HG03460 (cell line): ENCODE data around the gene ZFYVE27.

Experiments used
- ATAC-seq: cut with Tn5 transposase; IDR thresholded peaks from one replicate; pipeline ENCODE4 v1.9.1; 2021; ENCODE audit not compliant: unreplicated experiment

Gene ZFYVE27

DNA sequence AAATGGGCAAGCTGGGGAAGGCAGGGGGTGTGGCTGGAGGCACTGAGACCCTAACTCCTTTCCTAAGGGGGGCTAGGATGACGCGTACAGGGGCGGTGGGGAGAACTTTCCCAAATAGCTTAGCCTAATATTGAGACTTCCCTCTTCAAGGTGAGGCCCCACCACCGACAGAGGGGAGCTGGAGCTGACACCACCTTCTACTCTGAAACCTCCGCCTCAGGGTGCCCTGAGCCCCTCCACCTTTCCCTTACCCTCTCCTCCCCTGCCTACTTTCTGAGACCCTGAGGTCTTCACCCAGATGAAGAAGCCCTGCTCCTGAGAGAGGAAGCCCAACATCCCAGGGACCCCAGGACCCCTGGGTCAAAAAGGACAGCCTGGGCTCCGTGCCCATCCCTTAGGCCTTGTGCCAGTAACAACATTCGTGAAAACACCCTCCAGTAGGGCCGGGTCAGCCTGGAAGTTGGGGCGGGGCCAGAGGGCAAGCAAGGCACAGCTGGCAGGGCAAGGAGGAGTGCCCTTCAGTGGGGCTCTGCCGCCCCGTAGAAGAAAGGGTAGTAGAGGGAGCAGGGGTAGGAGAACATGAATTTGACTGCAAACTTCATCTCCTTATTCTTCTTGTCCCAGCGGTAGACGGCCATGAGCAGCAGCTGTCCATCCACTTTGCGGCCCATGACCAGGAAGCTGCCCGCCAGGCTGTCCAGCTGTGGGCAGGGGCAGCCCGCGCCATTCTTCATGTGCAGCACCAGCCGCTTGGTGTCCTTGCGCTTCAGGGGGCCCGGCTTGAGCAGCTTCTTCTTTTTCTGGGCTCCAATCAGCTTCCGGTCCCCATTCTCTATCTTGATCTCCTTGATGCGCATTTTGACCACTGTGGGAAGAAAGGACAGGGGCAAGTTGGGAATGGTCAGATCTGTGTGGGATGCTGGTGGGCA is 30.3 kb downstream of the ZFYVE27 start:
- ATAC-seq: no peak

DNA sequence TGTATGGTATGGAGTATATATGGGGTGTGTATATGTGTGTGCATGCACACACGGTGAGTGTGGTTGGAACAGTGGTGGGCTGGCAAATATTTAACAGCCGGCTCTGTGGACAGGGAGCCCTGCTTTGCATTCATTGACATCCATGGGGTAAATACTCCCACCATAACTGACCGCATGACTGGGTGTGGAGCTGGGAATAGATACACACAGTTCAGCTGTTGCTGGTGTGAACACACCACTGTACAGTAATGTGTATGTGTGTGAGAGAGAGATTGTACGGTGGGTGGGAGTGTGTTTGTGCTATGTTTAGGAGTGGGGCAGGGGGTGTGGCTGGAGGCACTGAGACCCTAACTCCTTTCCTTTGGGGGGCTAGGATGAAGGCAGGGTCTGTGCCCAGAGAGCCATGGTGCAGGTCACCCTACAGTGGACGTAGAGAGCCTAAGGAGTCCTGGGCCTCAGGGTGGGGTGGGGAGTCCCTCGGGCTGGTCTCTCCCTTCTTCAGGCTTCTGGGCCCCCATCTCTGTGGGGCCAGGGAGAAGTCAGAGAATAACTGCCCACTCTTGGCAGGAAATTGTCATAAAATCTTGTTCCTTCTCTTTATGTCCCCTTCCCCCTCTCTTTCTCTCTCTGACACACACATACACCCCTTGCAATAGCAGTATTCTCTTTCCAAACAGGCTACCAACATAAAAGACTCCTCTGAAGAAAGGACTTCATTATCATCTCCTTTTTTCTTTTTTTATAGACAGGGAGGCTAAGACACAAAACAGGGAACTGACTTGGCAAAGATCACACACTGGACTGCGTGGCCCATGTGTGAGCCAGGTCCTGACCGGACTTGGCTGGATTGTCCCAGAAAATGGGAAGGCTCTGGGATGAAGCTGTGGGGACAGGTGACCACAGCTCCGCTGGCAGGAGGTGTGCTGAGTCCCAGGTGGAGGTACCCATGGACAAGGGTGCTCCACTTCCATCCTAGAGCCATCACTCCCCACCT is 31.7 kb downstream of the ZFYVE27 start:
- no peak for ATAC-seq

DNA sequence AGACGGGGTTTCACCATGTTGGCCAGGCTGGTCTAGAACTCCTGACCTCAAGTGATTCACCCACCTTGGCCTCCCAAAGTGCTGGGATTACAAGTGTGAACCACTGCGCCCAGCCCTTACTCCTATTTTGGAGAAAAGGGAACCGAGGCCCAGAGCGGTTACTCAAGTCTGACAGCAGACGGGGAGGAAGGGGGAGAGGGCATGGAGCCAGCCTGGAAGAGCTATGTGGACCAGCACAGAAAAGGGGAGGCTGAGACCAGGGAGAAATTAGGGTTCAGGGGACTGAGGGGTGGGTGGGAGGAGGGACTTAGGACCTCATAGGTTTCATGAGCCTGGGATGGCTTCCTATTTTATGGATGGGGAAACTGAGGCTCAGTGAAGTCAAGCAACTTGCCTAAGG is 33.3 kb downstream of the ZFYVE27 start:
- ATAC-seq: no peak

DNA sequence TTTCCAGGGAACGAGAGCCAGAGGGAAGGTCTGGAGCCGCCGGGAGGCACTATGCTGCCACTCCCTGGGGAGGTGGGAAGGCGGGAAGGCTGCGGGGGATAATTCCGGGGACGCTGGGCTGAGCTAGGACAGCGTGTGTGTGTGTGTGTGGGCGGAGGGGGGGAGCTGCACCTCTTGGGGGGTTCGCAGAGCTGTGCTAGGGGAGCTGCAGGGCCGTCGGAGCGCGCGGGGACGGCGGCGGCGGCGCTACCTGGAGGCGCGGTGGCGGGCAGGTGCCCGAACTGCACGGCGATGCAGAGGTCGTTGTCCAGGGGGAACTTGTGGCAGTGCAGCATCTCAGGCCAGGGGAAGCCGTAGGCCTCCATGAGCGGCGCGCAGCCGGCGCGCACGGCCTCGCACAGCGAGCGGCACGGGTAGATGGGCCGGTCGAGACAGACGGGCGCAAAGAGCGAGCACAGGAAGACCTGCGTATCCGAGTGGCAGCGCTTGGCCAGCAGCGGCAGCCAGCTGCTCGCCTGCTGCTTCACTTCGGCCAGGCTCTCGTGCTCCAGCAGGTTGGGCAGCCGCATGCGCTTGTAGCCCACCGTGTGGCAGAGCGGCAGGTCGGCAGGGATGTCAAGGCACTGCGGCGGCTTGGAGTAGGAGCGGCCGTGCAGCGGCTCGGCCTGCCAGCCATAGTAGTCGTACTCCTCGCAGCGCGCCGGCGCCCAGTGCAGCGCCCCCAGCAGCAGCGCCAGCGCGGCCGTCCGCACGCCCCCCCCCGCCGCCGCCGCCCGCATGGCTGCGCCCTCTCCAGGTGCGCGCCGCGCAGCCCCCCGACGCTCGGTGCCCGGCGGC is 34.3 kb downstream of the ZFYVE27 start:
- ATAC-seq: no peak

DNA sequence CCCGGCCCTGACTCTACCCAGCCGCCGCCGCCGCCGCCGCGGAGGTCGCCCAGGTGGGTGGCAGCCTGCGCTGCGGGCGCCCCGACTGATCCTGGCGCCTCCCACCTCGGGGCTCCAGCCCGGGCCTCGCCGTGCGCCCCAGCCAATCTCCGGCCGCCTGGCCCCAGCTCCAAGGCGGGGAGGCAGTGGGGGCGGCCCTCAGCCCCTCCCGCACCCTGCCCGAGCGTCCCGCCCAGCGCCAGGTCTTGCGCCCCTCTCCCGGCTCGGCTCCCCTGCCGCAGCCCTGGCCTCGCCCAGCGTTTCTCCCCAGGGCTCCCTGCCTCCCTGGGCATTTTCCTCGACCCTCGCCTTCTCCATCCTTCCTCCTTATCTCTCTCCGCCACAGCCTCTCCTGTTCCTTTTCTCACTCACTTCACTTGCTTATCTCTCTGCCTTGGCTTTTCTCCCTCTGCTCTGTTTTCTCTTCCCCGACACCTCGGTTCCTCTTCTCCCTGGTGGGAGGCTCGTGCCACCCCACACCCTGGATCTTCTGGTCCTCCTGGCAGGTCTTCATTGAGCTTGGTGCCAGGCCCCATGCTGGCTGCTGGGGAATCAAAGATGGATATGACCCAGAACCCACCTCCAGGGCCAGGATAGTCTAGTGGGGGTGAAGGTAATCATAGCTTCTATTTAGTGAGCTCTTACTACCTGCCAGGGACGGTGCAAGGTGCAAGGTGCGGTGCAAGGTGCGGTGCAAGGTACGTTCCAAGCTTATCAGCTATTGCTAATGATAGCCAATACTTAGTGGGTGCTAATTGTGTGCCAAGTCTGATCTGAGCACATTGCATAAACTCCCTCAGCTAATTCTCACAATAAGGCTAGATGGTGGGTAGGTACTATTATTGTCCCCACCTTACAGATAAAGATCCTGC is 35.2 kb downstream of the ZFYVE27 start, which contains the start of gene SFRP5:
Gene SFRP5, minus strand, starts transcription at position 87 of the 911 bp plus-strand sequence. CDS start 166 bp downstream, outside the sequence.
- no peak for ATAC-seq

DNA sequence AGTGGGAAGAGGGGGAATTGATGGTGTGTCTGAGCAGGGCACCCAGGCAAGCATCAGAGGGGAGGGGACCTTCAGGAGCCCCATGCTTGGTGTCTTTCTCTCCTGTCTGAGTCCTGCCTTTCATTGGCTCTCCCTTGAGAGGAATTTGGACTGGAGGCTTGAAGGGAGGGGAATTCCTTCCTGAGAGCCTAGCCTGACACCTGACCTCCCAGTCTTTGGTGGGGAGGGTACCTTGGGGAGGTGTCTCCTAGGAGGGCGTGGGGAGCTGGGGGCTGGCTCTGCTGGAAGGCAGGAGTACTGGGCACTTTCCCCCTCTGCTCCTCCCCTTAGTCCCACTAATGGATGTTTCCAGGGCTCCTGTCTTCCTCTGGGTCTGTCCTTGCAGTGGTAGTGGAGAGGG is 36.2 kb downstream of the ZFYVE27 start:
- no peak for ATAC-seq

DNA sequence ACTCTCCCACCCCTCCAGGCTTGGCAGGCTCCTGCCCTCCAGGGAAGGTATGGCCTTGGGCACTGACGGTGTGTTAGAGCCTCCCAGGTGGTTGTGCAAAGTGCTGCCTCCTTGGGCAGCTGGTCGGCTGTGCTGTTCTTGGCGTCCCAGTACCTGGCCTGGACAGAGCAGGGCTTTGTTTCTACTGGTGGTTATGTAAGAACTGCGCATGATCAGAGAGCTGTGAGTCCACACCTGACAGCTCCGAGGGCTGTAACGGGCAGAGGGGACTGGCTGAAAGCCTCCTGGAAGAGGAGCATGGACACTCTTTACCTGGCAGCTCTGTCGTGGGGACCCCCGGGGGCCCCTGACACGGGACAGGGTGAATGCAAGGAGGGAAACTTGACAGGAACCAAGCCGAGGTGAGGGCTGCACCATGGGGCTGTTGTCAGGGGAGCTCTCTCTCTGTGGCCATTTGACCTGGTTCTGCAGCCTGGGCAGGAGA is 37.9 kb downstream of the ZFYVE27 start:
- no peak for ATAC-seq

DNA sequence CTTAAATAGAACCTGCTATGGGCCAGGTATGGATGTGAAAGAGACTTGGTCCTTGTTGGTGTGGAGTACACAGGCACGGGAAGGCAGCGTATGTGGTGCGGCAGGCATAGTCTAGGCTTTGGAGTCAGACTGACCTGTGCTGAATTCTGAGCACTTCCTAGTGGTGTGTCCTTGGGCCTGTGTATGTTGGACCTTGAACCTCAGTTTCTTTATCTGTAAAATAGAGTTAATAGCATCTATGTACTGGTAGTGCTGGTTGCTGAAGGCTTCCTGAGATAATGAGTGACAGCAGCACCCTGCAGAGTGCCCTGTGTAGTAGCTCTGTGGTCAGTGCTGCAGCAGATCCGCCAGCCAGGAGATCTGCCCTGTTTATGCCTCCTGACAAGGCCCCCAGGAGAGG is 40.2 kb downstream of the ZFYVE27 start:
- ATAC-seq: no peak

DNA sequence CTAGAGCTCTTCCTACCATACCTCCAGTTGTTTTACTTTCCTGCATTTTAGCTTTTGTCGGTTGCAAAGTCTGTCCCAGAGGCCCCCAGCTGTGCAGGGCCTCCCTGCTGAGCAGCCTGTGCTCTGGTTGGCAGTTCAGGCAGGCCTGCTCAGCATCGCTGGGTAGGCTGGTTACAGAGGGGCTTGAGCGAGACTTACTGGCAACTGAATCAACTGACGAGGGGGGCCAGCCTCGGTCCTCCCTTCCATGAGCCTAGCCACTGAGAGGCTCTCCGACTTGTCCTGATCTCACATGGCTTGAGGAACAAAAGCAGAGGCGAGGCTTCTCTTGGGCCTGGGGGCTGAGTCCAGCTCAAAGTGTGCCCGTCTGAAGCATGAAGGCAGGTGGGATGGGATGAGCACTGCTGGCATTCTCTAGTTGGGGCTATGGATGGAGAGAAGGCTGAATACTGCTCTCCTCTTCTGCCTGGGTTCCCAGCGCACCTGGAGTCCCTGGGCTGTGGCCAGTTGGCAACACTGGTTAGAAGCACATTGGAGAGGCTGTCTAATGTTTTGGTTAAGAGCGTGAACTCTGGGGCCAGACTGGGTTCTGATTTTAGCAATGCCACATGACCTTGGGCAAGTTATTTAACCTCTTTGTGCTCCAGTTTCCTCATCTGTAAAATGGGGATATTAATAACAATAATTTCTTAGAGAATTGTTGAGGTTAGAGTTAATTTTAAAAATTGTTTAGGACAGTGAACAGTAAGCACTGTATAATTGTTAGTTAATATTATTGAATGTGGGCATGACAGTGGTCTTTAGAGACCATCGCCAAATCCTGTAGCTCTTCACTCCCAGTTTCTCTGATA is 41.7 kb downstream of the ZFYVE27 start:
- ATAC-seq: no peak

DNA sequence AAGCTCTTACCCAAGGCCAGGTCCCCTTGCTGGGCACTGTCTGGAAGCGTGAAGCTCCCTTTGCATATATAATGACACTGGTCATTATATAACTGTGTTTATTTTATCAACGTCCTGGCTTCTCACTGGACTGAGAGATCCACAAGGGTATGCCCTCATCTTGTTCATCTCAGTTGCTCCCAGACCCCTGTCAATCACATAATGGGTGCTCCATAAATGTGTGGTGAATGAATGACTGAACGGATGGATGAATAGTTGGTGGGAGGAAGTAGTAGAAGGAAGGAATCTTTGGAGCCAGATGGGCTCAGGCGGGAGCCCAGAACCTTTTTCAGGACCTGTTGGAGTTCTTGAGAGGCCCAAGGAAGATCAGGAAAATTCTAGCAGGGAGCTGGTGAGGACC is 42.6 kb downstream of the ZFYVE27 start:
- ATAC-seq: no peak

DNA sequence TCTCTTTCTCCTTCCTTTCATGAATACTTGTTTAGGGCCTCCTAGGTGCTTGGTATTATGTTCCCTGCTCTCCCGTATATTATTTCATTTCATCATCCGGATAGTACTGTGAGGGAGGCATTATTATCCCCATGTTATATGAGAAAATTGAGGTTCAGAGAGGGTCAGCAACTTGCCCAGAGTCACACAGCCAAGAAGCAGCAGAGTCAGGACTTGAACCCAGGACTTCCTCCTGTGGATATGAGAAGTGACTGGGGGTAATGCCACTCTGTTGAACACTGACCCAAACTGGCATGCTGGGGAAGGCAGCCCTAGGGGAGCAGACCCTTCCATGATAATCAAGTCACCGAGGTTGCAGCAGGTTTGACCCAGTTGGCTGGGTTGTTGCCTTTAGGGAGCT is 43.0 kb downstream of the ZFYVE27 start:
- no peak for ATAC-seq

DNA sequence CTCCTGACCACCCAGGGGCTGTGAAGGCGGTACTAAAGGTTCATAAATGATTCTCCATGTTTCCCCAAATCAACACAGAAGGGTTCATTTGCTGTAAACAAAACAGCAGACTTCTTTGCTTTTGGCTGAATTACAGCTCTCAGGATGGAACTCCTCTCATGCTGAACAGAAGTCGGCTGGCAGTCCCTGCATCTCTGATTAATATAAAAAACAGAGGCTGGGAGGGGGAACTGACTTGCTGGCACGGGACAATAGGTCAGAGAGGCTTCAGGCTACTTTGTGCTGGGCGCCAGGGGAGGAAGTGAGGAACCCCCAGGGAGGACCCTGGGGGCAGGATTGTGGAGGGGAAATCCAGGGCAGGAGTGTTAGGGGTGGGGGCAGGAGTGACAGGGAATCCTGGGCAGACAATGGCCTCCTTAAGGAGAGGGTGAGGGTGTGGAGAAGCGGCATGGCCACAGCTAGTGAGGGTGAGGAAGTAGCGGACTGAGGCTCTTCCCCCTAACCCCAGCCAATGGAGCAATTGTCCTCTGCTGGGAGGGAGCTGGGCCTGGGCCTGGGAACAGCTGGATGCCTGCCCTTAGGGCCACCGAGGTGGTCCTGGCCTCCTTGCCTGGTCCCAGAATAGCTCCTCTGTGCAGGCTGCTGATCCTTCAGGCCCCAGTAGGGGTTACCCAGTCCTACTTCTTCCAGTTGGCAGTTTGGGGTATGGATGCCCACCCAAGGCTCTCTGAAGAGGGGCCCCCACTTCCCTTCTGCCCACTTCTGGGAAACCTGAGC is 44.1 kb downstream of the ZFYVE27 start:
- ATAC-seq: no peak

DNA sequence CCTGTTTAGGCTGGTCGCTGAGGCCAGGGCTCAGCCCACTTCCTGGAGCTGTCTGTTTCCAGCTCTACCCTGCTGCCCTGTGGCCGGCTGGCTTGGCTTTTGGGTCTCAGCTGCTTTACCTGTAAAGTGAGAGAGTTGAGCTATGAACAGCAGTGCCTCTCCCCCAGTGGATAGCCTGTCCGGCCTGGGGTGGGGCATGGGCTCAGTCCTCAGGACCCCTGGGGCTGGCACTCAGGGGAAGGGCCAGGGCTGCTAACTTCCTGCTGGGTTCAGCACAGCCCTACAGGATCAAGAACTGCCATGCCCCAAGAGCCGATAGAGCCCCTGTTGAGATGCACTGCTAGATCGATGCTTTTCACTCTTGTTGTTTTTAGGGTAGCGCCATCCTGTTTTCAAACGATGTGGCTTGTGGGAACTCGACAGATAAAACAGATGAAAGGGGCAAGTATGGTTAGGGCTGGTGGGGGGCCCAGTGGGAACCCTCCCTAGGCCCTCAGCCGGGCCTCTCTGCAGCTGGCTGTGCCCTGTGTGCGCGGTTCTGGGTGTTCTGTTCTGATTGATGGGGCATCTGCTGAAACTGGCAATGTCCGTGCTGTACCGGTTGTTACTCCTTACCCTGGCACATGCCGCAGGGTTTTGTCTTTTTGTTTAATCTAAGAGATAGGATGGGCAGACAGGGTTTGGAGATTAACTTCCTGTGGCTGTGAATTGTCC is 44.8 kb downstream of the ZFYVE27 start:
- no peak for ATAC-seq

DNA sequence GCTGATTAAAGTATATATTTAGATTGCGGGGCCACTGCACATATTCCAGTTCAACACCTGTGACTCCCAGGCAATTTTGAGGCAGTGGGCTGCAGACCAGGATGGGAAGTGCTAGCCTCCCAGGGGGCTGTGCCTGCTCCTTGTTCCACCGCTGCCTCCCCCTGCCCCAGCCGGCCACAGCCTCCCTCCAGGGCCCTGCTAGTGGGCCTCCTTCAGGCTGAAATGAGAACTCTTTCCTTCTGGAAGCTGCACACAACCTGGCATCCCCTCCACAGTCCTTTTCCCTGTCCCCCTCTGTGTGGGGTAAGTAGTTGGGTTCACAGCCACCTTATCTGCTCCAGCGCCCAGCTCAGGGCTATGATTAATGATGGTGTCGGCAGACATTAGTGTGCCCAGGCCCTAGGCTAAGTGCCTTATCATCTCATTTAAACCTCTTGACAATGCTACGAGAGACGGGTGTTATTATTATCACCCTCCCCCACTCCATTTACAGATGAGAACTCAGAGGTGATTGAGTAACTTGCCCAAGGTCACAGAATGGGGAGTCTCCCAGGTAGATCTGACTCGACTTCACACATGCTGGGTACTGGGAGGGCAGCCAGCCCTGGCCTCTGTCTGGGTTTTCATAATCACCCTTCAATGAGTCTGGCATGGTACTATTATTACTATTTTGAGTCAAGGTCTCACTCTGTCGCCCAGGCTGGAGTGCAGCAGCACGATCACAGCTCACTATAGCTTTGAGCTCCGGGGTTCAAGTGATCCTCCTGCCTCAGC is 45.7 kb downstream of the ZFYVE27 start:
- ATAC-seq: no peak

DNA sequence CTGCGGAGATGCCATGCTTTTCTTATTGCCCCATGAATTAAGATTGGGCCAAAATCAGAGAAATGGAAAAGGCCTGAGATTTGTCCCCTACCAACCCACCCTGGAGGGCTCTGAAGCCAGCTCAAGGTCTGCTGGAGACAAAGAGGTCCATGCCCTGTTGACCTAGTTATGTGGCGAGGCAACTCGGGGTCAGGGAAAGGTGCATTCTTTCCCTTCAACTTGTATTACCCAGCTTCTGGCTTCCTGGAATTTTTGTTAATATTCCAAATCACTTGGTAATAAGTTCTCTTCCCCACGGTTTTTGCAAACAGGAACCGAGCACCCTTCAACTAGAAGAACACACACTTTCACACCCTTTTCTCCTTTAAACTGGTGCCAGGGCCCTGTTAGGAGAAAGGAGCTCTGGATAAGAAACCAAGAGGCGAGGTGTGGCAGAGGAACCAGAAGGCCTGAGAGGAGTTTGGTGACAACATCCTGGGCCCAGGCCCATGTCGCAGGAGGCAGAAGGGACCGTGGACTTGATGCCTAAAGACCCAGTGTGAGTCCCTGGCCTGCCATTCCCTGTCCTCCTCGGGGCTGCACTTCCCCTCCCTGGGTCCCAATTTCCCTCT is 47.4 kb downstream of the ZFYVE27 start:
- ATAC-seq: no peak

DNA sequence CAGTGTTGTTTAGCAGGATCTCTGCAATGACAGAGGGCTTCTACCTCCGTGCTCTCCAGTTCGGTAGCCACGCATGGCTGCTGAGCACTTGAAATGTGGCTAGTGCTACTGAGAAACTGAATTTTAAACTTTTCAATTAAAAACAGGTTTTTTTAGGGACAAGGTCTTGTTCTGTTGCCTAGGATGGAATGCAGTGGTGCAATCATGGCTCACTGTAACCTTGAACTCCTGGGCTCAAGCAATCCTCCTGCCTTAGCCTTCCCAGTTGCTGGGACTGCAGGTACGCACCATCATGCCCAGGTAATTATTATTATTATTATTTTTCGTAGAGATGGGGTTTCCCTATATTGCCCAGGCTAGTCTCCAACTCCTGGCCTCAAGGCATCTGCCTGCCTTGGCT is 48.3 kb downstream of the ZFYVE27 start:
- no peak for ATAC-seq
